ENCODE data around the gene DIRAS1.

DIRAS1 gene

GRCh38 chr19:2754659-2755447 lies 33.7 kb upstream of the DIRAS1 start:
- no peak for DNase-seq

- DNase-seq, result no peak
Measured at GRCh38 chr19:2751438-2751830, 30.3 kb upstream of the DIRAS1 start.

- DNase-seq, result no peak
Measured at GRCh38 chr19:2750808-2751437, 29.8 kb upstream of the DIRAS1 start.

- no peak for DNase-seq
Measured at GRCh38 chr19:2747349-2747748, 26.2 kb upstream of the DIRAS1 start.

- no peak for DNase-seq
Measured at GRCh38 chr19:2744113-2744512, 22.9 kb upstream of the DIRAS1 start.

- no peak for DNase-seq
Measured at GRCh38 chr19:2743099-2743498, 21.9 kb upstream of the DIRAS1 start.

GRCh38 chr19:2740314-2740656 lies 19.1 kb upstream of the DIRAS1 start:
- DNase-seq, result no peak

- peak; percentile 98 for DNase-seq
Measured at GRCh38 chr19:2739602-2740313, 18.6 kb upstream of the DIRAS1 start, which contains the start of gene SLC39A3. SLC39A3 (minus strand) TSS chr19:2740017; CDS start chr19:2737257, 2,760 bp downstream.

GRCh38 chr19:2736550-2737190 lies 15.5 kb upstream of the DIRAS1 start:
- DNase-seq, result no peak

GRCh38 chr19:2735374-2735773 lies 14.2 kb upstream of the DIRAS1 start:
- DNase-seq, result no peak

- no peak for DNase-seq
Measured at GRCh38 chr19:2734589-2735288, 13.6 kb upstream of the DIRAS1 start.

GRCh38 chr19:2733930-2734588 lies 12.9 kb upstream of the DIRAS1 start:
- no peak for DNase-seq

GRCh38 chr19:2732883-2733282 lies 11.7 kb upstream of the DIRAS1 start:
- no peak for DNase-seq

- DNase-seq, result no peak
Measured at GRCh38 chr19:2732157-2732725, 11.1 kb upstream of the DIRAS1 start.

GRCh38 chr19:2731181-2731995 lies 10.2 kb upstream of the DIRAS1 start:
- DNase-seq, result no peak

GRCh38 chr19:2729943-2730818 lies 9.0 kb upstream of the DIRAS1 start:
- DNase-seq, result no peak

GRCh38 chr19:2728783-2729387 lies 7.7 kb upstream of the DIRAS1 start:
- DNase-seq, result no peak

GRCh38 chr19:2727640-2727944 lies 6.4 kb upstream of the DIRAS1 start:
- no peak for DNase-seq

GRCh38 chr19:2726904-2727639 lies 5.9 kb upstream of the DIRAS1 start:
- DNase-seq, result no peak
